Skeletal muscle cell (primary cell): ENCODE results near the gene RILPL1.
"Not testable (repeated sequence)": the region's sequence is repeated elsewhere in the genome, so short reads cannot be mapped to it uniquely, and the experiment has no call there.

ENCODE experiments used
- DNase-seq: peaks from one replicate; pipeline ENCODE4 v3.0.0-alpha.2; 2010; ENCODE audit warnings: low read depth
- H3K4me3 ChIP-seq: 2 replicates; pipeline ENCODE4 v1.5.1; 2011; ENCODE audit warnings: low read depth, mild to moderate bottlenecking, control low read depth, low read length, moderate library complexity

Gene RILPL1

DNA sequence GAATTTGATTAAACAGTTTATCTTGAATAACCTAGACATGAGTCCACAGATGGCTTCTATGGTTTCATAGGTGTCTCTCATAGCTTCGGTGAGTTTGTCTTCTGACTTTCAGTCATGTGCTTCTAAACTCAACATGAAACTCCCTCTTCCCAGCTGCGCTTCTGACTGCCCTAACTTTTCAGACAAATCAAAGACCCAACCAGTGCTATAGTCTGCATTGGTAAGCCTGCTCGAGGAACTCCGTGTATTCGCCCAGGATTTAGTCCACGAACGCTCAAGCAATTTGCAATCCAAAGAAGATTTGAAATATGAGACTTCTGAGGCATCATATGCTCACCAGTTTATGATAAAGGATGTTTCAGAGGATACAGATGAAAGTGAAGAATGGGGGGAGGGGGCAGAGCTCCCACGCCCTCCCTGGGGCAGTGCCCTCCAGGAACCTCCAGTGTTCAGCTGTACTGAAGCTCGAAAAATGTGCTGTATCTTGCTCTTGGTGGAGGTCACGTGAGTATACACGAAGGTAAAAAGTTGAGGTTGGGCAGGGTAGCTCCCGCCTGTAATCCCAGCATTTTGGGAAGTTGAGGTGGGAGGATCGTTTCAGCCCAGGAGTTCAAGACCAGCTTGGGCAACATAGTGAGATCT, 91.9 kb downstream of the RILPL1 start:
- no peak for DNase-seq
- H3K4me3 ChIP-seq = no peak overlapping the region

DNA sequence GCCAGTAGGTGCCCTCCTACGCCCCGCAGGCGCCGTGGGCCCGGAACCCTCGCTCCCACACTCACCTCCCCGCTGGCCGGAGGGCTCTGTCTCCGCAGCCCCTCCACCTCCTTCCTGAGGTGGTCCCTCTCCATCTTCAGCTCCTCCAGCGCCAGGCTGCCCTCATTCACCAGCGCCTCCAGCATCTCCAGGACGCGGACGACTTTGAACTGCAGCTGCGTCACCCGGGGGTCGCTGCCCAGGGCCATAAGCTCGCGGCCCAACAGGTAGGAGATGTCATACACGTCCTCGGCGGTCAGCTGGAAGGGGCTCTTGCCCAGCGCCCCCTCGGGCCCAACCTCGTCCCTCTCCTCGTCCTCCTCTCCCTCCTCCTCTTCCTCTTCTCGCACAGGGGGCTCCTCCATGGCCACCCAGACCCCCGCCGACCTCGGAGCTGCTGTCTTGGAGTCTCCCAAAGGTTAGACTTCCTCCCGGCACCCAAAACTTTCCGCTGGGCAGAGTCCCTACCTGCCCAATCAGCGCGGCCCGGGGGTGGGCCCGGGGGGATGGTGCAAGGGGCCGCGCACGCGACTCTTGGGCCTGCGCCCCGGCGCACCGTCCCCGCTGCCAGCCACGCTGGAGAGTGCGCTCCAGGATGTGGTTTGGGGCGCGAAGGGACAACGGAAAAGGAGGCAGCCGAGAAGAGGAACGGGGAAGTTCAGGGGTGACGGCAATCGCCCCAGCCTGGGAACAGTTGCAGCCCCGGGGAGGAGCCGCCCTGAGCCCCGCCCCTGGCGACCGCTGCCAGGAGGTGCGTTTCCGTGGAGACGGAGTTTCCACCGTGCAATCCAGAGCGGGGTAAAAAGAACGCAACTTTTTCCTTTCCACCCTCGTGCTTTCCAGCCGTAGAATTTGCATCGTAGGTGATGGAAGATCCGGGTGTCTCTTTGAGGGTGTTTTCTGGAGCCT, 97.2 kb downstream of the RILPL1 start, which contains the start of gene RILPL2:
RILPL2 (minus strand) TSS at position 668 of the 948 bp plus-strand sequence; CDS start at position 404, 264 bp downstream.
- peak; percentile 25 for DNase-seq
- H3K4me3 ChIP-seq = peak within 1 kb of the TSS; percentile 73

DNA sequence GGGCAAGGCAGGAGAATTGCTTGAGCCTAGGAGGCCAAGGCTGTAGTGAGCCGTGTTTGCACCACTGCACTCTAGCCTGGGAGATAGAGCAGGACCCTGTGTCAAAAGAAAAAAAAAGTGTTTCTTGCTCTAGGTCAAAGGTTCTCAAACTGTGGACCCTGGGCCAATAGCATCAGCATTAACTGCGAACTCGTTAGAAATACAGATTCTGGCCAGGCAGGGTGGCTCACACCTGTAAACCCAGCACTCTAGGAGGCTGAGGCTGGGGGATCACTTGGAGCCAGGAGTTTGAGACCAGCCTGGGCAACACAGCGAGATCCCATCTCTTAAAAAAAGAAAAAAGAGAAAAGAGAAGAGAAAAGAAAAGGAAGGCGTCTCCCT, 97.9 kb downstream of the RILPL1 start:
- no peak for DNase-seq
- H3K4me3 ChIP-seq = peak overlapping the region; percentile 73

DNA sequence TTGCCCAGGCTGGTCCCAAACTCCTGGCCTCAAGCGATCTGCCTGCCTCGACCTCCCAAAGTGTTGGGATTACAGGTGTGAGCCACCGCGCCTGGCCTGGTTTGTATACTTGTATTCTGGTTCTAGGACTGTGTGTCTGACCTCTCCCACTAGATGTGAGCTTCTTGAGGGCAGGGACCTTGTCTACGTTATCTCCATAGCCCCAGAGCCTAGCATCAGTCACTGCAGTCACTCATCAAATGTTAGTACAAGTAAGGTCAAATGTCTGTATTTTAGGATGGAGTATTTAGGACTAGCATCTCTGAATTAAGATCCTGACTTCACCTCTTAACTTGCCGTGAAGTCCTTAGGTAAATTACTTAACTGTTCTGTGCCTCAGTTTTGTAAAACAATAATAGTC, 99.9 kb downstream of the RILPL1 start:
- no peak overlapping the region for H3K4me3 ChIP-seq
- no peak for DNase-seq

DNA sequence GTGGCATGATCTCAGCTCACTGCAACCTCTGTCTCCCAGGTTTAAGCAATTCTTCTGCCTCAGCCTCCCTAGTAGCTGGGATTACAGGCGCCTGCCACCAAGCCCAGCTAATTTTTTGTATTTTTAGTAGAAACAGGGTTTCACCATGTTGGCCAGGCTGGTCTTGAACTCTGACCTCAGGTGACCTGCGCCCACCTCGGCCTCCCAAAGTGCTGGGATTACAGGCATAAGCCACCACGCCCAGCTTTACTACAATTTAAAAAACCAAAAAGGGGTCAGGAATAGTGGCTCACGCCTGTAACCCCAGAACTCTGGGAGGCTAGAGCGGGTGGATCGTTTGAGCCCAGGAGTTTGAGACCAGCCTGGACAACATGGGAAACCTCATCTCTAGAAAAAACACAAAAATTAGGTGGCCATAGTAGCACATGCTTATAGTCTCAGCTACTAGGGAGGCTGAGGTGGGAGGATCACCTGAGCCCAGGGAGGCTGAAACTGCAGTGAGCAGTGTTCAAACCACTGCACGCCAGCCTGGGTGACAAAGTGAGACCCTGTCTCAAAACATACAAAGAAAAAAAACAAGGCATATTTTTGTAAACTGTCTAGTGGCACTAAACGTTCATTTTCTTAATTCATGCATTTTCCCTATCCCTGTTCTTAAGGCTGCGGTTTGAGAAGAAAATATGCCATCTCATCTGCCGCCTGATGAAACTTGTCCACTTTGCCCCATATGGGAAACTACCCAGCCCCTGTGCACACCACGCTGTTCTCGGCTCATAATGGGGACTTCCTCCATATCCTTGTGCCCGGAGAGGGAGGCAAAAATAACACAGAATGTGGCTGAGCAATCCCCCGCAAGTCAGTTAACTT, 101.3 kb downstream of the RILPL1 start:
- H3K4me3 ChIP-seq, DNase-seq: not testable (repeated sequence)

DNA sequence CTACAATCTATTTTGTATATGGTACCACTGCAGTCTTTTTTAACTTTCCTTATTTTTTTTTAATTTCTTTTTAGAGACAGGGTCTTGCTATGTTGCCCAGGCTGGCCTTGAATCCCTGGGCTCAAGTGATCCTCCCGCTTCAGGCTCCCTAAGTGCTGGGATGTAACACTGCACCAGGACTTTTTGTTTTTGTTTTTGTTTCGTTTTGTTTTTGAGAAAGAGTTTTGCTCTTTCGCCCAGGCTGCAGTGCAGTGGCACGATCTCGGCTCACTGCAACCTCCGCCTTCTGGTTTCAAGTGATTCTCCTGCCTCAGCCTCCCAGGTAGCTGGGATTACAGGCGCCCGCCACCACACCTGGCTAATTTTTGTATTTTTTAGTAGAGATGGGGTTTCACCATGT, 104.4 kb downstream of the RILPL1 start:
- not testable (repeated sequence) for H3K4me3 ChIP-seq, DNase-seq

DNA sequence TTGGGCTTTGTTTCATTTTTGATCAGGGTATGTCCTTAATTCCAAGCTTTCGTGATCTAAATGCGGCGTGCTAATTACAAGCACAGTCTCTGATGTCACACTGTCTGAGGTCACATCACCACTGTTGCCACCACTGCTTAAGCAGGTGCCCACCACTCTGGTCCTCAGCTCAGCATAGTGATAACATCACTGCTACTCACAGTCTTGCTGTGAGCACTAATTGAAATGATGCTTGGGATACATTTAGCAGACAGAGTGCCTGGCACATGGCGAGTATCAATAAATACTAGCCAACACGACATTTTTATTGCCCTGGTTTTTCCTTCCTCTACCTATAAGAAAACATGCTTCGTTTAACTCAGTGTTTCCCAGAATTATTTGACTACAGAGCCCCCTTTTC, 104.9 kb downstream of the RILPL1 start:
- DNase-seq = no peak
- H3K4me3 ChIP-seq = no peak overlapping the region

DNA sequence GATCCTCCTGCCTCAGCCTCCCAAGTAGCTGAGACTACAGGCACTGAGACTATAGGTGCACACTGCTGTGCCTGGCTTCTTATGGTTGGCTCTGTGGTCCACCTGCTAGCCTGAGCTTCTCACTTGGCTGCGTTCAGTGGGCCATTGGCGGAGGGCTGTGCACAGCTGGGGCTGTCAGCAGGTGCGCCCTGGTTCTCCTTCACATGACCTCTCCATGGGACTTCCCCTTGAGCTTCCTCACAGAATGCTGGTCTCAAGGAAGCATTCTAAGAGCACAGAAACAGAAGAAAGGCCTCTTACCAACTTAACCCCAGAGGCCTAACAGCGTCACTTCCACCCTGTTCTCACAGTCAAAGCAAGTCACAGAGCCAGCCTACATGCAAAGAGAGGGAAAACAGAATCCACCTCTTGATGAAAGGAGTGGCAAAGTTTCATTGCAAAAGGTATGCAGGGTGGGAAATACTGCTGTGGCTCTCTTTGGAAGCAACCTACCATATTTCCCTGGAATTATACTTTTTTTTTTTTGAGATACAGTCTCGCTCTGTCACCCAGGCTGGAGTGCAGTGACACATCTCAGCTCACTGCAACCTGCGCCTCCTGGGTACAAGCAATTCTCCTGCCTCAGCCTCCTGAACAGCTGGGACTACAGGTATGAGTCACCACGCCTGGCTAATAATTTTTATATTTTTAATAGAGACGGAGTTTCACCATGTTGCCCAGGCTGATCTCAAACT, 106.3 kb downstream of the RILPL1 start:
- no peak overlapping the region for H3K4me3 ChIP-seq
- no peak for DNase-seq

DNA sequence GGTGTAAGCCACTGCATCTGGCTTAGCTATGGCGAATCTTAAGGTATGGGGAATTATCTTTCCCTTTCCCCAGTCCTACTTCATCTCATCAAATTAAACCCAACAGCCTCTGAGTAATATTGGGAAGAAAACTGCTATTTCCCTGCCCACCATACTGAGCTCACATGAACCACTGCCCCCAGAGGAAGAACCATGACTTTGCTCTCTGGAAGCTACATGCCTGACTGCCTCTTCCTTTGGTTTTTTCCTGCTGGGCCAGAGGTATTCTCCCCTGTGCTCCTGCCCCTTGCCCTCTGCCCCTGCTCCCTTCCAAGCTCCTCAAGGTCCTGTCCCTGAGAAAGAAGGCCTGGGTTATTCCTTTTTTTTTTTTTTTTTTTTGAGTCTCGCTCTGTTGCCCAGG, 112.2 kb downstream of the RILPL1 start:
- DNase-seq = no peak
- no peak overlapping the region for H3K4me3 ChIP-seq
